Calu3 (cell line): ENCODE measurements around the gene MAEL. TPM values are rescaled to one million over a fixed set of nuclear protein-coding genes. Genes with fewer than 3 reads are reported as not detected.

Experiments used
- BruUV-seq: library from RNA; stranded (reverse); fragments of 400-500 nt; replicated peaks from 2 replicates; lab custom pipeline; 2021; lab: Mats Ljungman, UMichigan
- CTCF ChIA-PET: fragments of 300-600 bp; sonication (Branson Sonifier 250); formaldehyde crosslinking; loops from one replicate; lab custom pipeline; 2022; ENCODE audit warnings: antibody characterized with exemption; lab: Charles Lee
- DNase-seq: peaks from one replicate; pipeline ENCODE4 v3.0.0; 2022
- H3K27ac Mint-ChIP-seq: one replicate; pipeline ENCODE4 v1.8.0; 2022; ENCODE audit warnings: mixed read lengths; ENCODE audit not compliant: unreplicated experiment
- H3K27me3 Mint-ChIP-seq: one replicate; pipeline ENCODE4 v1.8.0; 2022; ENCODE audit warnings: mixed read lengths; ENCODE audit not compliant: unreplicated experiment
- H3K36me3 Mint-ChIP-seq: one replicate; pipeline ENCODE4 v1.8.0; 2022; ENCODE audit warnings: mild to moderate bottlenecking, moderate library complexity, mixed read lengths; ENCODE audit not compliant: insufficient read depth, unreplicated experiment
- H3K4me1 Mint-ChIP-seq: one replicate; pipeline ENCODE4 v1.8.0; 2022; ENCODE audit warnings: mild to moderate bottlenecking, low read depth, mixed read lengths; ENCODE audit not compliant: unreplicated experiment
- H3K4me3 Mint-ChIP-seq: one replicate; pipeline ENCODE4 v1.8.0; 2022; ENCODE audit warnings: mild to moderate bottlenecking, low read depth, moderate library complexity, mixed read lengths; ENCODE audit not compliant: unreplicated experiment
- H3K9me3 Mint-ChIP-seq: one replicate; pipeline ENCODE4 v1.8.0; 2022; ENCODE audit warnings: low read depth, mixed read lengths; ENCODE audit not compliant: unreplicated experiment
- CTCF ChIP-seq: fragments of 200-600 bp; IDR thresholded peaks from one replicate; pipeline ENCODE4 v1.8.0; 2022; ENCODE audit warnings: antibody characterized with exemption; ENCODE audit not compliant: unreplicated experiment
- intact Hi-C: fragments of 100-400 bp; cut with micrococcal nuclease; formaldehyde crosslinking; loops from one replicate; pipeline ENCODE4 v1.10.0; 2022; ENCODE audit not compliant: unreplicated experiment
- total RNA-seq: library from RNA; stranded (reverse); gene quantifications from 2 replicates; pipeline ENCODE4 v1.2.3, GENCODE V29; 2022

The MAEL gene
- total RNA-seq, 1 experiment from 2014 or later = not detected

GRCh38 chr1:166953491-166953890 lies 35.6 kb upstream of the MAEL start:
- Mint-ChIP-seq H3K4me1 (no peaks in the 10 kb centered on the region), H3K27me3 (peaks cover 74% of the 10 kb centered on the region), H3K9me3 (no peaks in the 10 kb centered on the region), H3K36me3 (no peaks in the 10 kb centered on the region), H3K27ac (no peak overlapping the region), H3K4me3 (no peak overlapping the region)
- intact Hi-C loops = no loop called here
- CTCF ChIA-PET = interaction anchor here (0.7 kb wide), 1 partner anchor 646 kb away, joined by 5 read pairs; no protein-coding TSS in a partner anchor
- no peak for TF ChIP-seq CTCF
- DNase-seq = no peak
- no TSS peak for BruUV-seq

- no peaks in the 10 kb centered on the region for H3K9me3 Mint-ChIP-seq
- H3K27me3 Mint-ChIP-seq = peaks cover 72% of the 10 kb centered on the region
- no peak for TF ChIP-seq CTCF
- no TSS peak for BruUV-seq
- no peaks in the 10 kb centered on the region for H3K36me3 Mint-ChIP-seq
- no peak overlapping the region for H3K27ac Mint-ChIP-seq
- H3K4me1 Mint-ChIP-seq = no peaks in the 10 kb centered on the region
- no peak overlapping the region for H3K4me3 Mint-ChIP-seq
- CTCF ChIA-PET = interaction anchor here (0.7 kb wide), 1 partner anchor 87 kb away, joined by 9 read pairs; no protein-coding TSS in a partner anchor
- intact Hi-C loops = no loop called here
- DNase-seq = no peak
Measured at GRCh38 chr1:166956057-166956850, 32.8 kb upstream of the MAEL start.

- H3K4me1 Mint-ChIP-seq = no peaks in the 10 kb centered on the region
- no TSS peak for BruUV-seq
- CTCF ChIA-PET = no interaction called here
- H3K27me3 Mint-ChIP-seq = peaks cover 72% of the 10 kb centered on the region
- no peaks in the 10 kb centered on the region for H3K36me3 Mint-ChIP-seq
- H3K9me3 Mint-ChIP-seq = no peaks in the 10 kb centered on the region
- no peak overlapping the region for H3K27ac Mint-ChIP-seq
- intact Hi-C loops = no loop called here
- no peak overlapping the region for H3K4me3 Mint-ChIP-seq
- DNase-seq = no peak
- TF ChIP-seq CTCF = no peak
Measured at GRCh38 chr1:166956872-166957271, 32.2 kb upstream of the MAEL start.

GRCh38 chr1:166960858-166961474 lies 28.1 kb upstream of the MAEL start:
- CTCF ChIA-PET = interaction anchor here (0.9 kb wide), 1 partner anchor 51 kb away, joined by 3 read pairs; no protein-coding TSS in a partner anchor

More at GRCh38 chr1:166960858-166961474, 28.1 kb upstream of the MAEL start:
- DNase-seq = no peak
- Mint-ChIP-seq H3K36me3 (no peaks in the 10 kb centered on the region), H3K27ac (no peak overlapping the region), H3K27me3 (peaks cover 65% of the 10 kb centered on the region), H3K4me3 (no peak overlapping the region), H3K9me3 (no peaks in the 10 kb centered on the region), H3K4me1 (no peaks in the 10 kb centered on the region)
- BruUV-seq = no TSS peak
- no peak for TF ChIP-seq CTCF
- intact Hi-C loops = no loop called here
